GM18517 (cell line): Measurements from ENCODE around the gene CYS1.
"Not testable (repeated sequence)": the region's sequence is repeated elsewhere in the genome, so short reads cannot be mapped to it uniquely, and the experiment has no call there.

Source experiments
- ATAC-seq: cut with Tn5 transposase; IDR thresholded peaks from one replicate; pipeline ENCODE4 v1.9.1; 2021; ENCODE audit warnings: mild to moderate bottlenecking, moderate library complexity; ENCODE audit not compliant: unreplicated experiment

Gene CYS1

GRCh38 chr2:10015376-10015989, 64.7 kb downstream of the CYS1 start:
- not testable (repeated sequence) for ATAC-seq

GRCh38 chr2:10014418-10015190, 65.6 kb downstream of the CYS1 start:
- no peak for ATAC-seq

DNA sequence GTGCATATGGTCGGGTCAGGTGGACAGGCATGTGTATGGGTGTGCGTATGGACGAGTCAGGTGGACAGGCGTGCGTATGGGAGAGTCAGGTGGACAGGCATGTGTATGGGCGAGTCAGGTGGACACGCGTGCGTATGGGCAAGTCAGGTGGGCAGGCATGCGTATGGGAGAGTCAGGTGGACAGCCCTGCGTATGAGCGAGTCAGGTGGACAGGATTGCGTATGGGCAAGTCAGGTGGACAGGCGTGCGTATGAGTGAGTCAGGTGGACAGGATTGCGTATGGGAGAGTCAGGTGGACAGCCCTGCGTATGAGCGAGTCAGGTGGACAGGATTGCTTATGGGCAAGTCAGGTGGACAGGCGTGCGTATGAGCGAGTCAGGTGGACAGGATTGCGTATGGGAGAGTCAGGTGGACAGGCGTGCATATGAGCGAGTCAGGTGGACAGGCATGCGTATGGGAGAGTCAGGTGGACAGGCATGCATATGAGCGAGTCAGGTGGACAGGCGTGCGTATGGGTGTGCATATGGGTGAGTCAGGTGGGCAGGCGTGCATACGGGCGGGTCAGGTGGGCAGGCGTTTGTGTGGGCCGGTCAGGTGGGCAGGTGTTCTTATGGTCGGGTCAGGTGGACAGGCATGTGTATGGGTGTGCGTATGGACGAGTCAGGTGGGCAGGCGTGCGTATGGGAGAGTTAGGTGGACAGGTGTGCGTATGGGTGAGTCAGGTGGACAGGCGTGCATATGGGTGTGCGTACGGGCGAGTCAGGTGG, 66.4 kb downstream of the CYS1 start:
- not testable (repeated sequence) for ATAC-seq

DNA sequence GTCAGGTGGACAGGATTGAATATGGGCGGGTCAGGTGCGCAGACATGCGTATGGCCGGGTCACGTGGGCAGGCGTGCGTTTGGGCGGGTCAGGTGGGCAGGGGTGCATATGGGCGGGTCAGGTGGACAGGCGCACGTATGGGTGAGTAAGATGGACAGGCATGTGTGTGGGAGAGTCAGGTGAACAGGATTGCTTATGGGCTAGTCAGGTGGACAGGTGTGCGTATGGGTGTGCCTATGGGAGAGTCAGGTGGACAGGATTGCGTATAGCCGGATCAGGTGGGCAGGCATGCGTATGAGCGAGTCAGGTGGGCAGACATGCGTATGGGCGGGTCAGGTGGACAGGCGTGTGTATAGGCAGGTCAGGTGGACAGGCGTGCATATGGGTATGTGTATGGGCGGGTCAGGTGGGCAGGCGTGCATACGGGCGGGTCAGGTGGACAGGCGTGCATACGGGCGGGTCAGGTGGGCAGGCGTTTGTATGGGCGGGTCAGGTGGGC, 67.2 kb downstream of the CYS1 start:
- ATAC-seq: no peak

DNA sequence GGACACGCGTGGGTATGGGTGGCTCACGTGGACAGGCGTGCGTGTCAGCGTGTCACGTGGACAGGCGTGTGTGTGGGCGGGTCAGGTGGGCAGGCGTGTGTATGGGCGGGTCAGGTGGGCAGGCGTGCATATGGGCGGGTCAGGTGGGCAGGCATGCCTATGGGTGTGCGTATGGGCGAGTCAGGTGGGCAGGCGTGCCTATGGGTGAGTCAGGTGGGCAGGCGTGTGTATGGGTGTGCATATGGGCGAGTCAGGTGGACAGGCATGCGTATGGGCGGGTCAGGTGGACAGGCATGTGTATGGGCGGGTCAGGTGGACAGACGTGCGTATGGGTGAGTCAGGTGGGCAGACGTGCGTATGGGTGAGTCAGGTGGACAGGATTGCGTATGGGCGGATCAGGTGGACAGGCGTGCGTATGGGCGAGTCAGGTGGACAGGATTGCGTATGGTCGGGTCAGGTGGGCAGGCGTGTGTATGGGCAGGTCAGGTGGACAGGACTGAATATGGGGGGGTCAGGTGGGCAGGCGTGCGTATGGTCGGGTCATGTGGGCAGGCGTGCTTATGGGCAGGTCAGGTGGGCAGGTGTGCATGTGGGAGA, 67.7 kb downstream of the CYS1 start:
- ATAC-seq: not testable (repeated sequence)

GRCh38 chr2:10011606-10012325, 68.4 kb downstream of the CYS1 start:
- not testable (repeated sequence) for ATAC-seq

DNA sequence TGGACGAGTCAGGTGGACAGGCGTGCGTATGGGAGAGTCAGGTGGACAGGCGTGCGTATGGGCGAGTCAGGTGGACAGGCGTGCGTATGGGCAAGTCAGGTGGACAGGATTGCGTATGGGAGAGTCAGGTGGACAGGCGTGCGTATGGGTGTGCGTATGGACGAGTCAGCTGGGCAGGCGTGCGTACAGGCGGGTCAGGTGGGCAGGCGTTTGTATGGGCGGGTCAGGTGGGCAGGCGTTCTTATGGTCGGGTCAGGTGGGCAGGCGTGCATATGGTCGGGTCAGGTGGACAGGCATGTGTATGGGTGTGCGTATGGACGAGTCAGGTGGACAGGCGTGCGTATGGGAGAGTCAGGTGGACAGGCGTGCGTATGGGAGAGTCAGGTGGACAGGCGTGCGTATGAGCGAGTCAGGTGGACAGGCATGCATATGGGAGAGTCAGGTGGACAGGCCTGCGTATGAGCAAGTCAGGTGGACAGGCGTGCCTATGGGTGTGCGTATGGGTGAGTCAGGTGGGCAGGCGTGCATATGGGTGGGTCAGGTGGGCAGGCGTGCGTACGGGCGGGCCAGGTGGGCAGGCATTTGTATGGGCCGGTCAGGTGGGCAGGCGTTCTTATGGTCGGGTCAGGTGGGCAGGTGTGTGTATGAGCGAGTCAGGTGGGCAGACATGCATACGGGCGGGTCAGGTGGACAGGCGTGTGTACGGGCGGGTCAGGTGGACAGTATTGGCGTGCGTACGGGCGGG, 69.2 kb downstream of the CYS1 start:
- ATAC-seq: not testable (repeated sequence)

GRCh38 chr2:10009811-10010781, 70.1 kb downstream of the CYS1 start:
- no peak for ATAC-seq

GRCh38 chr2:10009271-10009810, 70.9 kb downstream of the CYS1 start:
- no peak for ATAC-seq

GRCh38 chr2:10008809-10009176, 71.4 kb downstream of the CYS1 start:
- no peak for ATAC-seq

DNA sequence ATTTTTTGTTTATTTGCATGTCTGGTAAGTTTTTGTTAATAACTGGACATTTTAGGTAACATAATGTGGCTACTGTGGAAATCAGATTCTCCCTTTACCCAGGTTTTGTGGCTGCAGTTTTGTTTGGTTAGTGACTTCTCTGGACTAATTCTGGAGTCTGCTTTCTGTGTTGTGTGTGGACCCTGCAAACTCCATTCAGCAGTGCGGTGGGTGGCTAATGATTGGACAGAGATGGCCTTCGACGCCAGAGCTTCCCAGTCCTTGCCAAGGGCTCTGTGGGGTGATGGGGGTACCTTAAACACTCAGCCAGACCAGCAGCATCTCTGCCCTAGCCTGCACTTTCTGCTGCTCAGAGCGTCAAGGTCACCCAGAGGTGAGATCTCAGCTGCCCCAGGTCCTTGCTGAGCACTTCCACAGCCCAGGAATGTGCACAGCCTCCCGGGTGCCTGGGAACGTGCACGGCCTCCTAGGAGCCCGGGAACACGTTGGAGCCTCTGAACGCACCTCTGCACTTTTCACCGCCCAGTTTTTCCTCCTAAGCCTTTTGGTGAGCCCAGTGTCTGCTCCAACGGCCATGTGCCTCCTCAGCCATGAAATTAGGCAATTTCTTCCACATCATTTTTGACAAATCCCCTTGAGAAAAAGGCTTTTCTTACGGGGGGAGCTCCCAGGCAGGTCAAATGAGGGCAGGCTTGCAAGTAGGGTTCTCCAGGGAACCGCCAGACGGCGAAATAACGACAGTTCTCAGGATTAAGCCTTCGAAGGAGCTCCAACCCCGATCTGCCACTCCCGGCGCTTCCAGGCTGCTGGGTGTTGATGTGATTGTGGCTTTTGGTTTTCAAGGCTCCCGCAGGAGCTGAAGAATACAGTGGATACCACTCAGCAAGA, 72.0 kb downstream of the CYS1 start:
- no peak for ATAC-seq

DNA sequence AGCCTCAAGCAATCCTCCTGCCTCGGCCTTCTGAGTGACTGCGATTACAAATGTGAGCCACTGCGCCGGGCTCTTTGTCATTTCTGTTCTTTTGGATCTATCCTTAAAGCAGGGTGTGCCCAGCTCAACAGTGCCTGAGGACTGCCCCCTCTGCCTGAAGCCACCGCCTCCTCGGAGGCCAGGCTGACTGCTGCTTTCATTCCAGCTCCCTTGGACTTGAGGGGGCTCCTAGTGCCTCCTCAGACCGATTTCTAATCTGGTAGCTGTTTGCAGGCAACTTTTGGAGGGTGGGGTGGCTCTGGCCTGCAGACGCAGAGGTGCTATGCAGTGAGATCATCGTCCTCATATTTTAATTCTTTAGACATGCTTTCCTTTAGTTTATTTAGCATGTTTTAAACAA, 72.8 kb downstream of the CYS1 start:
- ATAC-seq: no peak
